ENCODE results near the gene PPOX.
A peak's percentile ranks its signal among the peaks of the same experiment; 100 is the strongest.

PPOX gene

DNA sequence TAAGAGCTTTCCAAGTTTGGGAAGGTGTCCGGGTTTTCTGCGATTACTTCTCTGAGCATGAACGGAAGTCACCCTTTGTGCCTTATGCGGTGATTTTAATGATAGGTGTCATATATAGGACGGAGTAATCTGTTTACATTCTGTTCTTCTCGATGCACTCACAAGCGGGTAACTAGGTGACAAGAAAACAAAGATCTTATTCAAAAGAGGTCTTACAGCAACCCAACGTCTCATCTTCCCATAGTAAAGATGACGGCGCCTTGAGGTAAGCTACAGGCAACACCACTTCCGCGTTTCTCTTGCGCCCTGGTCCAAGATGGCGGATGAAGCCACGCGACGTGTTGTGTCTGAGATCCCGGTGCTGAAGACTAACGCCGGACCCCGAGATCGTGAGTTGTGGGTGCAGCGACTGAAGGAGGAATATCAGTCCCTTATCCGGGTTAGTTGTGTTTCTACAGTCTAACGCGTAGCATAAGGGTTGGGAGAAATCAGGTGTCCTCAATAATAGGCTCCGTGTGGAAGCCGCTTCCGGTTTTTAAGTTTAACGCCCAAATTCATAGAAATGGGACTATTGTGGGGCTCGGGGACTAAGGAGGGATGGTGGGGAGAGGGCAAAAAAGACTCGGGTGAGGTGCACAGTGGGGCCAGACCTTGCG lies 12.4 kb upstream of the PPOX start, which contains the start of gene UFC1:
TSS of gene UFC1 (plus strand) at position 297 of the 656 bp plus-strand sequence. CDS start at position 317, 20 bp downstream.
- DNase-seq, result peak; percentile 94

DNA sequence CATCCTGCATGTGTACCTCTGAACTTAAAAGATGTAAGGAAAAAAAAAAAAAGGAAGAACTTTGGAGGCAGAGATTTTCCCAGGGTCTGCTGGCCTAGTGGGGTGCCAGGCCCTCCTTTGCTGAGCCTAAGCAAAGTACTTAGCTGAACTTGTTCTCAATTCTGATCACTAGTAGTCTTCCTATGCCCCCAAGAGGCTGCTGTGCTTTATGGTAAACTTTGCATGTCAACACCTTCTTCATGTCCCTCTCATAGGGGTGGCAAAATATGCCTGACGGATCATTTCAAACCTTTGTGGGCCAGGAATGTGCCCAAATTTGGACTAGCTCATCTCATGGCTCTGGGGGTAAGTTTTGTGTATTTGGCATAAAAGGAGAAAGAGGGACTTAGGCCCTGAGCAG lies 8.4 kb upstream of the PPOX start:
- DNase-seq, result no peak

DNA sequence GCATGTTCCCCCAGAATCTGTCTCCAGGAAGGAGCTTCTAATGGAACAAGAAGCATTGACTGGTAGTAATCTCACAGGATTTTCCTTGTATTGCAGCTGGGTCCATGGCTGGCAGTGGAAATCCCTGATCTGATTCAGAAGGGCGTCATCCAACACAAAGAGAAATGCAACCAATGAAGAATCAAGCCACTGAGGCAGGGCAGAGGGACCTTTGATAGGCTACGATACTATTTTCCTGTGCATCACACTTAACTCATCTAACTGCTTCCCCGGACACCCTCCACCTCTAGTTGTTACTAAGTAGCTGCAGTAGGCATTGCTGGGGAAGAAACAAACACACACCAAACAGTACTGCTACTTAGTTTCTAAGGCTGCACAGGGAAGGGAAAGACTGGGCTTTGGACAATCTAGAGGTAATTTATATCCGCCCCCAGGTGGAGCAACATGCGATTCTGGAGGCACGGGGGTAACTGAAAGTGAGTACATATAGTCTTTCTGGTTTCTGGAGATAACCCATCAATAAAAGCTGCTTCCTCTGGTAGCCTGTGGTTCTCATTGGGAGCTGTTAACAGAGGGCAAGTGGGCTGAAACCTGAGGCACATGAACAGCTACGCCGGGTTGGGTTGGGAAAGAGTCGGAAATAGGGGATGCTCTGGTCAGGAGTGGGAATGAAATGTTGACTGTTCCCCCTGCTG lies 7.8 kb upstream of the PPOX start:
- DNase-seq, result no peak

DNA sequence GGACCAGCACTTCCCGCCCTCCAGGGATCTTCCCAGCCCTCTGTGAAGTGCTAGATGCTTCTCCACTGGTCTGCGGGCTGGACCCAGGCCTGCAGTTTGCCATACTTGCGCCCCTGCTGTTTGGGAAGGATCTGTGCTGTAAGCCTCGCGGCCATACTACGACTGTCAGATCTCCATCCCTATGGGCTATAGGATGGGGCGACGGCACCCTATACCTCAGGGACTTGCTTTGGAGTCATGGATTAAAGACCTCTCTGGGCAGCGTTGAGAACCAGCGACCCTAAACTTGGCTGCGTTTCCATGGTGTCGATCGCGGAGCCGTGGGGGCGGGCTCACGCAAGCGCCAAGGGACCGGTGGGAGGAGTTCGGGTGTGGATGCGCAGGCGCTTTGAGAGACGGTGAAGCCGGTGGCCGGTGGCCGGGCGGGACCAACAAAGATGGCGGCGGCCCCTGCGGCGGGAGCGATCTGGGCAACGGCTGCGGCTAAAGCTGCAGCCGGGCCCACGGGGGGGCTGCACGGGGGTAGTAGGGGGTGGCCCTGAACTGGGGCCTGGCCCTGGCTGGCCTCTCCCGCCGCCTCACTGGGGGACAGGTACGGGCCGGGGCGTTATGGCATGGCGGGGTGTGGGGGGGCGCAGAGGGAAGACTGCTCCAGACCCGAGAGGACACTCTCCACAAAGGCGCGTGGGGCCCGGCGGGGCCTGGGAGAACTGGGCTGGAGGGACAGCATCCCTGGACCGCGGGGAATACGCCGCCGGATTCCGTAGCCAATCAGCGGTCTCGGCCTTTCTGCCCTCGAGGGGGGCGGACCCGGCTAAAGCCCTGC lies 6.9 kb upstream of the PPOX start, which contains the start of gene USP21:
TSS of gene USP21 (plus strand) at position 414 of the 826 bp plus-strand sequence. CDS start 1,141 bp downstream, outside the sequence.
- DNase-seq, result peak; percentile 96

DNA sequence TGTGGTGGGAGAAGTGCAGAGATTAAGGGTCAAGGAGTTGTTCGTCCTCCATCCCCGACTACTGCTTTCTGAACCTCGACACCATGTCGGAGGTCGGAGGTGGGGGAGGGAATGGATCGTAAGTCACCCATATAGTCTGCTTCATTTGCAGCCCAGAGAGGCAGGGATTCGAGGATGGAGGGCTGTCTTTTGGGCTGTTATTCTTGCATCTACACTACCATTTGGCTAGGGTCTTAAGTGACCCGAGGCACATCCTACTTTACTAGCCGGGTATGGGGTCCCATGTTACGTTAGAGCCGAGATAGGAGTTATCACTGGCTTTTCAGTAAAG lies 6.3 kb upstream of the PPOX start:
- no peak for DNase-seq

DNA sequence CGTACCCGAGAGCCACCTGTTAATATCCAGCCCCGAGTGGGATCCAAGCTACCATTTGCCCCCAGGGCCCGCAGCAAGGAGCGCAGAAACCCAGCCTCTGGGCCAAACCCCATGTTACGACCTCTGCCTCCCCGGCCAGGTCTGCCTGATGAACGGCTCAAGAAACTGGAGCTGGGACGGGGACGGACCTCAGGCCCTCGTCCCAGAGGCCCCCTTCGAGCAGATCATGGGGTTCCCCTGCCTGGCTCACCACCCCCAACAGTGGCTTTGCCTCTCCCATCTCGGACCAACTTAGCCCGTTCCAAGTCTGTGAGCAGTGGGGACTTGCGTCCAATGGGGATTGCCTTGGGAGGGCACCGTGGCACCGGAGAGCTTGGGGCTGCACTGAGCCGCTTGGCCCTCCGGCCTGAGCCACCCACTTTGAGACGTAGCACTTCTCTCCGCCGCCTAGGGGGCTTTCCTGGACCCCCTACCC lies 5.5 kb upstream of the PPOX start:
- no peak for DNase-seq

DNA sequence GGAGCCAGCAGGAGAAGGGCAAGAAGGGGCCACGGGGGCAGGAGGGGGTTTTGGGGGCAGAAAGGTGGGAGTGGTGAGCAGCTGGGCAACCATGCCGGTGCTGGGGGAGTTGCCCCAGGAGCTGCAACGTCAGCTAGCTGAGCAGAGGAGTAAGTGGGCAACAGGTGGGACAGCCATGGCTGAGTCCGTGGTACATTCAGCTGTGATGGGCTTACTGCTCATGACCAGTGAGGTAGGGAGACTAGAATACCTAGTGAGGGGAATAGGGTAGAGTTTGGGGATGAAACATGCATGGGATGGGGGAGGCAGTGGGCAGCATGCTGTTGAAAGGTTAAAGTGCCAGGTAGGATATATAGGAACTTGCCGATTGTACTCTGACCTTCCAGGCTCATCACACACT lies 4.6 kb upstream of the PPOX start:
- DNase-seq, result no peak

DNA sequence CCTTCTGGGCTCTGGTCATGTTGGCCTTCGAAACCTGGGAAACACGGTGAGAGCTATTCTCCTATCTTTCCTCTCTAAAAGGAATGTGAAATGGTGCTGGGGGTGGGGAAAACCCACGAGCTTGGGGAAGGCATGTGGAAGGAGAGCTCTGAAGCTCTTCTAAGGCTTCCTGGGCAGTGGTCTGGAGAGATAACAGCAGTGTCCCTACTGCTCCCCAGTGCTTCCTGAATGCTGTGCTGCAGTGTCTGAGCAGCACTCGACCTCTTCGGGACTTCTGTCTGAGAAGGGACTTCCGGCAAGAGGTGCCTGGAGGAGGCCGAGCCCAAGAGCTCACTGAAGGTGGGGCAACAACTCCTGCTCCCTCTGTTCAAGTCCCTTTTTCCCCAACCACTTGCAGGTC lies 4.2 kb upstream of the PPOX start:
- DNase-seq, result no peak

DNA sequence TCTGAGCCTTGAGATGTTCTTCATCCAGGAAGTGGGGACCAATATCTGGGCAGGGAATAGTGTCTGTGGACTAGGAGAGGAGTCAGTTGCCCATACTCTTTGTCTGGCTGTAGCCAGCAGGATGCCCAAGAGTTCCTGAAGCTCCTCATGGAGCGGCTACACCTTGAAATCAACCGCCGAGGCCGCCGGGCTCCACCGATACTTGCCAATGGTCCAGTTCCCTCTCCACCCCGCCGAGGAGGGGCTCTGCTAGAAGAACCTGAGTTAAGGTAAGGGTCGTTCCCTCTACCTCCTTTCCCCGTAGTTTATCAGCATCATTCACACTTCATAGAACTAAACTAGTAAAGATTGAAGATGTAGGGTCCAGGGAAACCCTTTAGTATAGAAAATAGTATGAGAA lies 3.4 kb upstream of the PPOX start:
- DNase-seq, result no peak

DNA sequence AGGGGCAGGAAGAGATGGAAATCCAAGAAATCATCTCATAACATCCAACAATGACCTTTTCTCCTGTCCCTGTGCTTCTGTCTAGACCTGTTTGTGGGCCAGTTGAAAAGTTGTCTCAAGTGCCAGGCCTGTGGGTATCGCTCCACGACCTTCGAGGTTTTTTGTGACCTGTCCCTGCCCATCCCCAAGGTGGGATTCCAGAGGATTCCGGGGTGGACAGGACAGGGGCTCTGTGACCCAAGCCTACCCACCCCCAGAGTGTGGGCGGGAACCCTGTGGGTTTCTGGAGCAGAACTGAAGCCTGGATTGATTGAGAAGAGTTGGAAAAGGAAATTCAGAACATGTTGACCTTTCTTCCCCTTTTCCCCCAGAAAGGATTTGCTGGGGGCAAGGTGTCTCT lies 2.4 kb upstream of the PPOX start:
- no peak for DNase-seq

DNA sequence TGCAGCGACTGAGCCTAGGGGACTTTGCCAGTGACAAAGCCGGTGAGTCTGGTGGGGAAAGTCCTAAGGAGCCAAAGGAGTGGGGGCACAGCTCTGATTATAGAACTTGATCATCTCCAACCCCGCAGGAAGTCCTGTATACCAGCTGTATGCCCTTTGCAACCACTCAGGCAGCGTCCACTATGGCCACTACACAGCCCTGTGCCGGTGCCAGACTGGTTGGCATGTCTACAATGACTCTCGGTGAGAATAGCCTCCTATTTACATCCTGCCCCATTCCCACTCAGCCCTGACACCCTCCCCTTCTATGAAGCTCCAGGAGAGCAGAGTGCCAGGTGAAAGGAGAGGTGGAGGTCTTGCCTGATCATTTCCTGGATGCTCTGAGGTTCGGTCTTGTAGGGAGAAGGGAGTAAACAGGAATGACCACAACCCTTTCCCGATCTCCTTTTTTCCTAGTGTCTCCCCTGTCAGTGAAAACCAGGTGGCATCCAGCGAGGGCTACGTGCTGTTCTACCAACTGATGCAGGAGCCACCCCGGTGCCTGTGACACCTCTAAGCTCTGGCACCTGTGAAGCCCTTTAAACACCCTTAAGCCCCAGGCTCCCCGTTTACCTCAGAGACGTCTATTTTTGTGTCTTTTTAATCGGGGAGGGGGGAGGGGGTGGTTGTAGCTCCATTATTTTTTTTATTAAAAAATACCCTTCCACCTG lies 1.2 kb upstream of the PPOX start:
- DNase-seq, result no peak

DNA sequence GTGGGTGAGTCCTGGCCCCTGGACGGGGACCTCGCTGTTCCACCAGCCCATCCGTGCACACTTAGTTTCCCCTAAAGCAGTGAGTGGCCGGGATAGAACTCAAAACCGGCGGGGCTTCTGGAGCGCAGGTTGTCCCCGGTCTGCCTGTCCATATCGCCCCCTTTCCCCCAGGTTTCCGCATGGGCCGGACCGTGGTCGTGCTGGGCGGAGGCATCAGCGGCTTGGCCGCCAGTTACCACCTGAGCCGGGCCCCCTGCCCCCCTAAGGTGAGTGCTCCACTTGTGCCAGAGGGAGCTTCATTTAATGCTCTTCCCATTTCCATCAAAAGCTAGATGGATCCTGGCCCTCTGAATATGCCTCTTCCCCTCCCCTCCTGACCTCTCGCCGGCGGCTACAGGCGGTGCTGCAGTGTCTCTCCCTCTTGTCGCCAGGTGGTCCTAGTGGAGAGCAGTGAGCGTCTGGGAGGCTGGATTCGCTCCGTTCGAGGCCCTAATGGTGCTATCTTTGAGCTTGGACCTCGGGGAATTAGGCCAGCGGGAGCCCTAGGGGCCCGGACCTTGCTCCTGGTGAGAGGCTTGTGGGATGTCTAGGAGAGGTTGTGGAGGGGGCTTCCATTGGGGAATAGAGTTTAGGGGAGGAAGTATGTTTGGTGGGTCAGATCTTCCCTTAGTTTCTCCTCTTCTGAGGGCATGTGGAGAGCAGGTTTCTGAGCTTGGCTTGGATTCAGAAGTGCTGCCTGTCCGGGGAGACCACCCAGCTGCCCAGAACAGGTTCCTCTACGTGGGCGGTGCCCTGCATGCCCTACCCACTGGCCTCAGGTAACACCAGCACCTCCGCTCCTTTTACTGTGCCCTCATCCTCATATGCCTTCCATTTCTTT lies 683 bp downstream of the PPOX start:
- peak; percentile 52 for DNase-seq

DNA sequence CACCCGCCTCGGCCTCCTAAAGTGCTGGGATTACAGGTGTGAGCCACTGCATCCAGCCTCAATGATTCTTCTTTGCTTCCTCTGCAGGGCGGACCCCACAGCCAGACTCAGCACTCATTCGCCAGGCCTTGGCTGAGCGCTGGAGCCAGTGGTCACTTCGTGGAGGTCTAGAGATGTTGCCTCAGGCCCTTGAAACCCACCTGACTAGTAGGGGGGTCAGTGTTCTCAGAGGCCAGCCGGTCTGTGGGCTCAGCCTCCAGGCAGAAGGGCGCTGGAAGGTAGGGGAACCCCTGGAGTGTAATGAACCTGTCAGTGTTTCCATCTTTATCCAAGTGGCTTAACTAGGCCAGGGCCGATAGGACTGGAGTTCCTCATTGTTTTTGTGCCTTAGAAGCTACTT lies 2.7 kb downstream of the PPOX start:
- DNase-seq, result no peak

DNA sequence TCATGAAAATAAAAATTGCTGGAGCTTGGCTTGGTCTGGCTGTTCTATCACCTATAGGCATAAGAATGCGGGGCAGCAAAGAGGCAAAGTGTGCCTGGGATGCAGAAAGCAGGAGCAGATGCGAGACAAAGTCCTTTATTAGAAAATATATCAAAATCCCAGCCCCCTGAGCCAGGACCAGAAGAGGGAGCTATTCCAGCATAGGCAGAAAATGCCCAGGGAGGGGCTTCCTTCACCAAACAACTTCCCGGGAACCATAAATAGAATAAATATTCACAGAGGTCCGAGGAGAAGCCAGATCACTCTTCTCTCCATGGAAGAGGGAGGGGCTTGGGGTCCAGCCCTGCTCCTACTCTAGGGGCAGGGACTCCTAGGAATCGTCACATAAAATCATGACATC lies 5.0 kb downstream of the PPOX start:
- DNase-seq, result no peak

DNA sequence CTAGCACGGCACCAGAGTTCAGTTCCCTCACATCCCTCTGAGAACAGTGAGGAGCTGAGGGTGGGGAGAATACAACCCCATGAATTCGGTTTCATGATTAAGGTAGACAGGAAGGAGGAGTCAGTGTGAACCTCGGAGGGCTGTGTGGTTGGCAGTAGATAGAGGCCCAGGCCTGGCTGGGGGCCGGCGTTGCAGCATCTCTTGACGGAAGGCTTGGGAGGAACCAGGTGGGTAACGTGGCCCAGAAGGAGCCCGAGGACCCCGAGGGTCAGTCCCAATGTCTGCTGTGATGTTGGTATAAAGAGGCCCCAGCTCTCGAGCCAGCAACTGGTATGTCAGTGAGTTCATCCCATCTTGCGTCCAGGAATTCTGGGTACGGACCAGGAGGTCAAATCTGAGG lies 5.5 kb downstream of the PPOX start:
- DNase-seq, result no peak

DNA sequence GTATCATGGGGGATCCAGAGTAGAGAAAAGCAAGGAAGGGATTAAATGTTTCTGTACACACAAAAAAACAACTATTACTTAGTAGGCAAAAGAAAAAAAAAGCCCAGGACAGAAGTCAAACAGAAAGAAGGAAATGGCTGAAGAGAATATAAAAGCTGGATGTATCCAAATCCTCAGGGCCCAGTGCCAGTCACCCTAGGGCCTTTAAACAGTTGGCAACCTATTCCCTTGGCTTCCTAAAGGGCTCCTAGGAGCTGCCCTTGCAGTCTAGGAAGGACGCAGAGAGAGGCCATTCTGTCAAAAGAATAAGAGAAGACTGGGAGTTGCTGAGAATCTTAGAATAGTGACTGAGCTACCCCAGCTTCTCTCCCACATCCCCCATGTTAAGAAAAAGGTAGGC lies 6.1 kb downstream of the PPOX start:
- DNase-seq, result no peak

DNA sequence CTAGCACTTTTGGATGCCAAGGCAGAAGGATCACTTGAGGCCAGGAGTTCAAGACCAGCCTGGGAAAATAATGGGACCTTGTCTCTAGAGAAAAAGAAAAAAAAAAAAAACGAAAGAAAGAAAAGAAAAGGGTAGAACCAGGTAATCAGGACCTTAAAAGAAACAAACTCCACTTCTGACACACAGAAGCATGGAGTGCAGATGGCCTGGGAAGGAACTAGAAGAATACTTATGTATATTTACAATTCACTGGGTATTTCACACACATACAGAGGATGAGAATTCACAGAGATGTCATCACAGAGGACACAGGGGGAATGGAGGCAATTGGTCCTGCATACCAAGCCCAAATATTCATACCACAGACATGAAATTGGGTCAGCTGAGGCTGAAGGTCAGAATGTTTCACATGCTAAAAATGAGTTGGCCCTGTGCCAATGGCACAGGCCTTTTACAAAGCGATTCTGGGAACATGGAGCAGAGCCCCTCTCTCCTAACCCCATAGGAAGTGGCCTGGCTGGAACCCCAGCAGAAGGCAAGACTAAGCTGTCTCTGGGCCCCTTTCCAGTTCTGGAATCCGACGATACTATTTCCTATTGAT lies 6.7 kb downstream of the PPOX start:
- no peak for DNase-seq

DNA sequence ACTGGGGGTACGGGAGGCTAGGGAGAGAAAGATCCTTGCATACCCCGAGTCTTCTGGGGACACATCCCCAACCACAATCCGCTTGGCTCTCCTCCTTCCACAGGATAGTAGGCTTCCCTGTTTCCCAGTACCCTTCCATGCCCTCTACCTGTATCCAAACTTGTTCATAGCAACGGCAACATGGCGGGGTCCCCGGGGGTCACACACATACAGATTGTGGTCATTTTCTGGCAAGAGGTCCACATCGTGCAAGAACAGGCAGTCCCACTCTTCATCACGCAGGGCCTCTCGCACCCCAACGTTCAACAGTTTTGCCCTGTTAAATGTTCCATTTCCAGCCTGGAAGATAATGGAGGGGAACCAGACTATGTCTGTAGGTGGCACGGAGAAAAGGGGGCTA lies 7.5 kb downstream of the PPOX start:
- DNase-seq, result no peak

DNA sequence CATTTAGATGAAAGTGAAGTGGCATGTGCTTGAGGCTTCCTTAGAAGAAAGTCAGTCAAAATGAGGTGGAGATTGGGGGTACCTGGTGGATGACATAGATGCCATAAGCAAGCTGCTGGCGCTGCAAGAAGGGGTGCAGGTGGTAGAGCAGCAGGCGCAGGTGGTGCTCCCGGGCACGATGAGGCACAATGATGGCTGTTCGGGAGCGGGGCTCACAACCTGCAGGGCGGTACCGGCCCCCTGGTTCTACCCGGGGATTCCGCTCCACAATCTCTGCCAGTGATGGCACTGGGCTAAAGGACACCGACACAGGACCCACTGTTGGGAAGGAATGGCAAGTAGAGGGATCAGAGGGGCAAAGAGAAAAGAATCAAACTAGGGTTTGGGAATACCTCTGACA lies 8.7 kb downstream of the PPOX start:
- DNase-seq, result no peak

DNA sequence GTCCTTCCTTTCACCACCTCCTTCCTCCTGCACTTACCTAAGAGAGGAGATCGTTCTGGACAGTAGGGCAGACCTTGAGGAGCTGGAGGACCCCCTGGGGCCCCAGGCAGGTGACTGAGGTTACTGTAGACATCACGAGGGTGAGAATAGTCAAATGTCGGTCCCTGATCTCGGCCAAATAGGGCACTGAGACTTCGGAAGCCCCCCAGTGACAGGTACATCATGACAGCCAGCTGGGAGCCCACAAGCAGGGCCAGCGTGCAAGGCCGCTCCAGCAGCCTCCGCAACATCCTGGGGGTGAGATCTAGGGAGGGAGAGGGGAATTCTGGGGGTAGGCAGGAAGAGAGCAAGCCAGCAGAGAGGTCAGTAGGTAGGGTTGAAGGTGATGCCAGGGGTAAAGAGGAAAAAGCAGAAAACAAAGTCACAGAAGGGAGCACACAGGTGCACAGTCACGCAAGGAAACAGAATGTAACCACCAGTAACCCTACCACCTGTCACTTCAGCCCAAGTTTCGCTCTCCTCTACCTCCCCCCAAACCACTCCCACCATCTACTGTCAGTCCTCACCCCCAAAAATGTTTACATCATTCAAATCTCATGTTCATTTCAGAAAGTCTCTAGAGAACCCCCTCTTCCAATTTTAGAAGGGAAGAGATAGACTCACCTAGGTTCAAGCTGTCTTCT lies 9.7 kb downstream of the PPOX start:
- DNase-seq, result no peak

DNA sequence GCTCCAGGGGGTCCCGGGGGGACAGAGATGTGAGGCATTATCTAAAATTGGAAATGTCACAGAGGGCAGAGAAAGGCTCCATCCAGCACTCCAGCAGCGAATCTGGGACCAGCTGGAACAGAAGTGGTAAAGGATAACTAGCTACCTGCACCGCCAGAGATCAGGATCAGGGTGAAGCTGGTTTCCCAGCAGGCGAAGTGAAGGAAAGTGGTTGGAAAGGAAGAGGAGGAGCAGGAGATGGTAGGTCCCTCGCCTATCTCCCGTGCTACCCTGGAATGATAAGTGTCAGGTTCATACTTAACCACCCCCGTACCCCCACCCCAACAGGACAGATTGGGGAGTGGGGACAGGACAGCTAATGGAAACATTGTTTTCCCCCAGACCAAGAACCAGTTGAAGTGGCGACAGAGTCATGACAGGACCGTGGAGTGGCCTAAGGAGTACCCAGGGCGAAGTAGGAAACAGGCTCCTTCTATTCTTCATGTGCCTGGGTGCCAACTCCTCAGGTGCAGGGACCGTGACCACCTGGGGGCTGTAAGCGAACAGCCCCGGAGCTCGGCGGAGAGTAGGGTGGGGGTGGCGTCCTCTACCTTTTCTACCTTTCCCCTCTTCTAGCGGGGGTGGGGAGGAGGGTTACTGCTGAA lies 10.4 kb downstream of the PPOX start:
- no peak for DNase-seq
